GM18508 (cell line): ENCODE measurements around the gene EIF4G2.

Source experiments
- ATAC-seq: cut with Tn5 transposase; IDR thresholded peaks from one replicate; pipeline ENCODE4 v1.9.1; 2021; ENCODE audit warnings: moderate number of reproducible peaks; ENCODE audit not compliant: insufficient read depth, unreplicated experiment

The EIF4G2 gene

DNA sequence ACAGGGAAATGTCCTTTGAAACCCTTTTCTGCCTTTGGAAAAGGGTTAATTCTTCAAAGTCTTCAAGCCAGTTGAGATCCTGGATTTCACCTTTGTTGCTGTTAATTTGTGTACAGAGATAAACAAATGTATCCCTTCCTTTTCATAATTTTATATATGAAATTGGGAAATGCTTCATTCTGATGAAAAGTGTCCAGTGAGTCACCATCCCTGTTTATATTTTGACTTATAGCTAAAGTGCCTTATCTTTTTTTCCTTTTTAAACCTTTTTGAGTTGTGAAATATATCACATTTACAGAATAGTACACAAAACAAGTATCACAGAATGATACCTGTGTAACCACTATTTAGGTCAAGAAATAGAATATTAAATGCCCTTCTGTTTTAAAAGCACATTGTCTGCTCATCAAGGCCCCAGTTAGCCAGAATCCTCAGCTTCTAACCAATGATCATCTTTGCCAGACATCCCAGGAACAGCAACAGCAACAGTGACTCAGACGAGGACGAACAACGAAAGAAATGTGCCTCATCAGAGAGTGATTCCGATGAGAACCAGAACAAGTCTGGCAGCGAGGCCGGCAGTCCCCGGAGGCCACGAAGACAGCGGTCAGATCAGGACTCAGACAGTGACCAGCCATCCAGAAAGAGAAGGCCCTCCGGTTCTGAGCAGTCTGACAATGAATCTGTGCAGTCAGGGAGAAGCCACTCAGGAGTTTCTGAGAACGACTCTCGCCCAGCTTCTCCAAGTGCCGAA, 30.3 kb downstream of the EIF4G2 start:
- no peak for ATAC-seq

DNA sequence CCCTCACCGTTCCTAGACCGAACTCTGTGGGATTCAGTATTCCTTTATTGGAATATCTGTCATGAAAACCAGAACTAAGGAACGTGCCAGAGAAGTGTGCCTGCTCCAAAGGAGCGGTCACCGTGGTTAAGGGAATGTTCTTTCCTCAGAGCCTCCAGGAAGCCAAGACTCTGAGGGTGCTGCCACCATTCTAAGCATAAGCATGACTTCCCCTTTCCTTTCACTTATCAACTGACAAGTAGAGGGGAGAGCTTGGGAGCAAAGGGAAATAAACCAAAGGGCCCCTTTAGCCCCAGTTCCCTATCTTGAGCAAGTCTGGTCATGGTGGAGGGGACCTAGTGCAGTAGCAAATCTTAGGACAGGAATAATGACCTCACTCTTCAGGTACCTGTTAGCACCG, 30.9 kb downstream of the EIF4G2 start:
- no peak for ATAC-seq

DNA sequence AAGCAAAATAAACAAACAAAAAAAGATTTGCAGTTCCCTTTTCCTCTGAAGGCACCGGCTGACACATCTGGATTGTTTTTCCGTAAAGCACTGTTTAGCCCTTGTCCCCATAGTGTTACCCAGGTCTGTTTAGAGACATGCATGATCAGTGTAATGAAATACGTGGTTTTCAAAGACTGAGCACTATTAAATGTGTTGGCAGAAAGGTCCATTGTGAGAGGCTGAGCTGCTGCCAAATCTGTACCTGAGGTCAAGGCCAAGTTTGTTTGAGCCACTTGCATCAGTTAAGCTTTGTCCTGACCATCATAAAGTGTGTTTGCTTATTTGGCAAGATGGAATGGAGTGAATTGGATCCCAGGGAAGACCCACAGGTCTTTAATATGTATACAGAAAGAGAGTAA, 31.3 kb downstream of the EIF4G2 start:
- ATAC-seq = no peak

DNA sequence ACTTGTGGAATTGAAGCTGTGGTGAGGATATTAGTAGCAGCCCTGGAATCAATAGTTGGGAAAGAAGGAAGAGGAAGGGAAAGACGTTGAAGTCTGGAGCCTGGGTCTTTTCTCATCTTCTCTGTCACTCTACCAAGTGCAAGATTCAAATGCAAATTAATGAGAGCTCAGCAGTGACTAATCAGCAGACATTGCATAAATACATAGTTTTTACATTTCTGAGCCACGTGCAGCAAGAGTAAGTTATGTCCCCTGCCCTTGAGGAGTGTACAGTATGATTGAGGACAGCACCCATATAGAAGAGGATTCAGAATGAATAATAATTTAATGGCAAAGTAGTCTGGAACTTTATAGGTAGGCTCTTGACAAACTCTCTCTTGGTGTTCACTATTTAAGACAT, 33.9 kb downstream of the EIF4G2 start:
- ATAC-seq = no peak

DNA sequence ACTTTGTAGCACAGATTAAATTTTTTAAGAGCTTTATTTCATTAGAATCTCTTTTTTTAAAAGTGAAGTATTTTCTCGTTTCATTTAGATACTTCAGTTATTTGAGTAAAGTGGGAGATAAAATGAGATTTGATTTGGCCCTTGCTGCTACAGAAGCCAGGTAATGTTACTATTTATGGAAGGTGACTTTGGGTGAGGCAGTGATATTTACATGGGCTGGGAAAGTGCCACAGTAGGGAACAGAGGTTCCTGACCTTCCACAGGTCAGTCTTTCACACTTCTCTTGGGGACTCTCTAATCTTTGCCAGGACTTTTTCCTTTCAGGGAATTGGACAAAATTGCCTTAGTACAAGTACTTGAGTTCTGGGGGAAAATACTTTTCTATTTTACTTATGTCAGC, 37.3 kb downstream of the EIF4G2 start:
- ATAC-seq = no peak

DNA sequence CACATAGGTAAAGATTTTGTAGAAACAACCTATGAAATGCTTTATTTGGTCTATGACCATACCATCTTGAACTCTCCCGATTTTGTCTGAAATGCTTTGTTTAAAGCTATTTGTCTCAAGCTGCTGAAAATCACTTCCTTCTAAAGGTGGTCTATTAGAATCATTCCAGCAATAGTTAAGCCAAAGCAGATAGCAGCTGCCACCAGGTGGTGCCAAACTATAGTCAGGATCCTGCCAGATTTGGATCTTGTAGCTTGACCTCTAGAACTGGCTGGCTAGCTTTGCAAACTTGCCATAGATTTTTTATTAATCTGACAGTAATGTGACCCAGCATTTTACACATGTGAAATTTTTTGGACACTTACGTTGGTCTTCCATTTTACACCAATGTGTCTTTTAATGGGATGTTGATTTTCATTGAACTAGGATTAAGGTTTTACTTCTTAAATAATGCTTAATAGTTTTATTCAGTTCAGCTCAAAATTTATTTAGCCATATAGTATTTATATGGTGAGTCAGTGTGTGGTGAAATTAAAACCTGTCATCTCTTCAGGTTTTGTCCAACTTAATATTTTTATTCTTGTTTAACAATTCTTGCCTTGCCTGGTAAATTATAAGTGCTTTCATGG, 38.0 kb downstream of the EIF4G2 start:
- ATAC-seq = no peak

DNA sequence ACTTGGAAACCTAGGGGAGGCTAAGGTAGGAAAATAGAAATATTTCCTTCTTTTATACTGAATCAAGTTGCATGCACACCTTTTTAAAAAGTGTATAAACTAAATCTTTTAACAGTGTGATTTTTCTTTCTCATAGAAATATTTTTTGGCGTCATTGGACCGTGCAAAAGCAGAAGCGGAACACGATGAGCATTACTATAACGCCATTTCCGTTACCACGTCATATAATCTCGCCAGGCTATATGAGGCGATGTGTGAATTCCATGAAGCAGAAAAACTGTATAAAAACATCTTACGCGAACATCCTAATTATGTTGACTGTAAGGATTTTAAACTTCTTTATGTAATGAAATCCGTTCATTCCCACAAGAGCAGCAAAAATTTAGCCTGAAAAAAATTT, 44.3 kb downstream of the EIF4G2 start:
- ATAC-seq = no peak

DNA sequence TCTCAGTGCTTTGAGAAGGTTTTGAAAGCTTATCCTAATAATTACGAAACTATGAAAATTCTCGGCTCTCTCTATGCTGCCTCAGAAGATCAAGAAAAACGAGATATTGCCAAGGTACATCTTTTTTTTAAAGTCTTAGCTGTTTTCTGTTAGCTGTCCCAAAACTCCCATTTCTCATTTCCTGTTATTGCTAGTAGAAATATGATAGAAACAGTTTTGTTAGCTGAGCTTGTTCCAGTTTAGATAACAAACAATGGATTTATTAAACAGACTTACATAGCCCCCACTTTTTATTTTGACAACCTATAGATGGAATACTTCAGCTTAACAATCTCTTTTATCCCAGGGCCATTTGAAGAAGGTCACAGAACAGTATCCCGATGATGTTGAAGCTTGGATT, 45.0 kb downstream of the EIF4G2 start:
- no peak for ATAC-seq

DNA sequence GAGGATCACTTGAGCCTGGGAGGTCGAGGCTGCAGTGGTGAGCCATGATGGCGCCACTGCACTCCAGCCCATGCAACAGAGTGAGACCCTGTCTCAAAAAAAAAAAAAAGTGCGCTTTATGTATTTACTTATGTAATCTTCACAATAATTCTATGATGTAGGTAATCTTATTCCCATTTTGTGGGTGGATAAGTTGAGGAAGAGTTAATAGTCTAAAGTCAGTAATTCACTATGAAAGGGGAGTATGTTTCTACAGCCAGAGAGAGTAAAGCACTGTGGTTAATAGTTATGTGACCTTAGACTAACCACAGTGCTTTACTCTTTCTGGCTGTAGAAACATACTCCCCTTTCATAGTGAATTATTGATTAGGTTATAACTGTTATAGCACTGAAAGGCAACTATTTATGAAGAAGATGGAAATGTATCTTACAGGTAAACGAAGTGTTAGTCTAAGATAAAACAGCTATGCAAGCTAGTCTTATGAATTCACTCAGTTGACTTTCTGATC, 45.8 kb downstream of the EIF4G2 start:
- ATAC-seq = no peak

DNA sequence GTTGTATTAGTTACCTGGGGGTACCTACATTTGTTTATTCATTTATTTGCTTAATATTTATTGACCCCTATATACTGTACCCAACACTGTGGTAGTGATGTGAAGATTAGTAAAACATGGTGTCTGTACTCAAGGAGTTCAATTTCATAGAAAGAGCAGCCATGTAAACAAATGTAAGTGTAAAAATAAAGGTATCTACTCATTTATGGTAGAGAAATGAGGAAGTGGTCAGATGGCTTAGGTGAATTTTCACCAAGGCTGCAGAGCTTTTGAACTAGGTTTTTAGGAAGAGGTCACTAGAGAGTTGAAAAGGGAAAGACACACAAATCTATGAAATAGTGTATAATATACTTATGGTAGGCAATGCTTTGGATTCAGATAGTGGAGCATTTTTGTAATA, 46.5 kb downstream of the EIF4G2 start:
- peak; percentile 62 for ATAC-seq

DNA sequence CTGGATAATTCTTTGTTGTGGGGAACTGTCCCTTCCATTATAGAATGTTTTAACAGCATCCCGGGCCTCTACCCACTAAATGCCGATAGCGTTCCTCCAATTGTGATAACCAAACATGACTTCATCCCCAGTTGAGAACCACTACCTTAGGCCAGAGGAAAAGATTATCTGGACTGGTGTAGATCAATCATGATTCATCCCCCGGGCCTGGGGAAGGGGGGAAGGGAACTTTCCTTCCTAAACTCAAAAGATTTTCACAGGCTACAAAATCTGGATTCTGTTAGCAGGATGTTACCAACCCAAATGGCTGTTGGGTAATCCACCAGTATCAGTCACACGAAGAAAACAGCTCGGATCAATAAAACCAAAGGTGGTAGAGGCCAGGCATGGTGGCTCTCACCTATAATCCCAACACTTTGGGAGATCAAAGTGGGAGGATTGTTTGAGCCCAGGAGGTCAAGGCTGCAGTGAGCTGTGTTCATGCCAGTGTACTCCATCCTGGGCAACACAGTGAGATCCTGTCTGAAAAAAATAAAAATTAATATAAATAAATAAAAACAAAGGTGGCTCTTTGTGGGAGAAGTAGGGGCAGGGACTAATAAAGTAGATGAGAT, 47.5 kb downstream of the EIF4G2 start:
- no peak for ATAC-seq

DNA sequence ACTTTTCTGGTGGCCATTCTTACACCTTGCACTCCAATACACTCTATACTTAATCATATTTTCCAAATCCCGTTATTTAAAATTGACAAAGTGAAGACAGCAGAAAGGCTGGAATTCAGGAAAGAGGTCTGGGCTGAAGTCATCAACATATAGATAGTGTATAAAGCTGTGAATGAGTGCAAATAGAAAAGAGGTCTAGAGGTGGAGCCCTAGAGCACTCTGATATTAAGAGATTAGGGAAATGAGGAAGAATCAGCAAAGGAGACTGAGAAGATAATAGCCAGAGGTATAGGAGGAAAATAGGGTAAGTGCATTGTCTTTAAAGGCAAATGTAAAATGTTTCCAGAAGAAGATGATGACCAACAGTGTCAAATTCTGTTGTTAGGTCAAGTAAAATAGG, 49.8 kb downstream of the EIF4G2 start:
- ATAC-seq = no peak

DNA sequence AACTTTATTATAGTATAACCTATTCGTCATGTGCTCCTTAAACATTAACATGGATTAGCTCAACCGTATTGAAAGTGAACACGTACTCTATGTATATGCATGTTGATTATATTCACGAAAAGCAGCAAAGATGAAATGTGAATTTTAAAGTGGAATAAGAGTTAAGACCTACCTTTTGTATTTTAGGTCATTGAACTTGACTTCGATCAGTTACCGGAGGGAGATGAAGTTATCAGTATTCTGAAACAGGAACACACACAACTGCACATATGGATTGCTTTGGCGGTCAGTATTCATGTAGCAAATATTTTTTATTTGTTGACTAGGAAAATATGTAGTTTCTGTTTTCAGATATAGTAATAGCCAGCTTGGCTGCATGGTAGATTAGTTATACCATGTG, 56.2 kb downstream of the EIF4G2 start:
- no peak for ATAC-seq

DNA sequence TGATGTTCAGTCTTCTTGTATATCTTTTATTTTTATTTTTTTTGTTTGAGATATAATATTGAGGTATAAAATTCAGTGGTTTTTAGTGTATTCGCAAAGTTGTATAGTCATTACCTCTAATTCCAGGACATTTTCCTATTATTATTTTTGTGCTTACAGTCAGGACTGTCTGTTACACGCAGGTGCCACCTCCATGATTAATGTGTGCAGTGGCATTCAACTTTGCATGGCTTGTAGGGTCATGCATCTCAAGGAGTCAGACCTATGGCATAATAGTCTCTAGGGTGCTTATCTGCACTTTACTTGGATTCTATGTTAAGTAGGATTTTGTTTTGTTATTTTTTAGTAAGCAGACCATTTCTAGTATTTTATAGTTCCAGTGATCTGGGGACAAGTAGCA, 56.7 kb downstream of the EIF4G2 start:
- no peak for ATAC-seq

DNA sequence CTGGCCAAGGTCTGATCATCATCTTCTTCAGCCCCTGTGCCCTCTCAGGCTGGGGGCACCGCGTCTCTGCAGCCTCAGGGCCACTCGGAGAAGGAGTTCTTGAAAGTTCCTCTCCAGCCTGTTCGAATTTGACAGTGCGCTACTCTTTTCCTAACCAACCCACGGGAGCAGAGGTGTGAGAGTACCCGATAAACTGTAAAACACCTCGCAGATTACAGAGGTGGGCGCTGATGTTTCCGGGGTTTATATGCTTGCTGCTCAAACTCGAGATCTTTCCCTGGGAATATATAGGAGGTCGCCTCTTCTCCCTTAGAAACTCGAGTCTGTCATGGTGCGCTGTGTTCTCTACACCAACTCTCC, 57.2 kb downstream of the EIF4G2 start:
- ATAC-seq = no peak

DNA sequence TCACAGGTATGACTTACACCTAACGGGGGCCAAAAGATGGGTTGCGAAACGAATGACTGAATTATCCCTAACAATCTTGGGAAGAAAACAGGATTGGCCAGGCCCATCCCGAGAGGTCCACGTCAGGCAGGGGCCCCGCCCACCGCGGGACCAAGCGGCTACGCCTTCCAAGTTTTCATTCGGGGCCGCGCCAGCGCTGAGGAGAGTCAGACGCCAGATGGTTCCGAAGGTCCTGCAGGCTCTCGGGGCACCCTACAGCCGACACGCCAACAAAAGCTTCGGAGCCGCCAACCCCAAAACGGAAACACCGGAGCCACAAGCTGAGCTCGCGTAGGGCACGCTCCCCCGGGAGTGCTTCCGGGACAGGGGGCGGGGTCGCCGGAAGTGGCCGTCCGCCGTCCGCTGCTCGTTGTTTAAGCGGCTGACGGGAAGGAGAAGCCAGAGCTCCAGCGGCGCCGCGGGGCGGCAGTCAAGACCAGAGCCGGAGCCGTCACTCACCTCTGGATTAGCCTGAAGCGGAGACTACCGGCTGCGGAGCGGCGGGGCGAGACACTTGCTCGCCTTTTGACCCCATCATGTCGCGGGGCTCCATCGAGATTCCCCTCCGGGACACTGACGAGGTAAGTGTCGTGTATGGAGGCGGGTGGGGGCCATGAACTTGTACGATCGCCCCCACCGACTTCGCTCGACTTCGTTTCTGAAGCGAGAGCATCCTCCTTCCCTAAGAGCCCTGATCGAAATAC, 57.7 kb downstream of the EIF4G2 start, which contains the start of gene CTR9:
TSS of gene CTR9 (plus strand) at position 409 of the 743 bp plus-strand sequence. CDS start at position 576, 167 bp downstream.
- peak; percentile 62 for ATAC-seq

DNA sequence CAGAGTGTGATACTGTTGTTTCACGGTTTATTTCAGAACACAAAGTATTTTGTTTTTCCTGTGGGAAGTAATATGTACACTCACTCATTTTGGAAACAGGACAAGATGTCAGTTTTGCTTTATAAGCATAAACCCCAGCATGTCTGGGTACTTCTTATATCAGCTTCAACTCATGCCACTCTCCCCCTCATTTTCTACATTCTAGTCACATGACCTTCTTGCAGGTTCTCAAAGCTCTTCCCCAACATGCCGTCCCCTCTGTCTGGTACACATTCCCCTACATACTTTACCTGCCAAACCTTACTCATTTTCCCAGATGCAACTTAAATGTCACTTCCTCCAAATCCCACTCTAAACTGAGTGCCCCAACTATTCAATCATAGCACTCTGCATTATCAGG, 59.2 kb downstream of the EIF4G2 start:
- ATAC-seq = no peak

DNA sequence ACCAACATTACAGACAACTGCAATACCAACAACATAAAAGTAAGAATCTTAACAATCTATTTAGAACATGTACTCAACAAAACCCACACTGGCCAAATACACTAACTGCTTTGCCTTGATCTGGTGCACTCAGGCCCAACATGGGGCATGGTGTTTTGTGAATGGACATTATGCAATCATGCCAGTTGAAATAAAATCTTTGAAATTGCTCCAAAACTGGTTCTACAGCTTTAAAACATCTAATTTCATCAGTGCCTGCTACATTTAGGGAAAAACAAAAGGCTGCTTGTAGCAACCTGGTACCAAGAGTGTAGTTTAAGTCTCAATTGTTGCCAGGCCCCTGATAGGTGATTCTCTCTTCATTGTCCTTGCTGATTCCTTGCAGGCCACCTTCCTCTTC, 61.0 kb downstream of the EIF4G2 start:
- no peak for ATAC-seq
